GM12878 (cell line): ENCODE results near the gene TSPAN5.

Experiments used
- DPF2 ChIP-seq: fragments of 450-650 bp; IDR thresholded peaks from 2 replicates; pipeline ENCODE4 v1.6.1; 2017; ENCODE audit warnings: mild to moderate bottlenecking
- ESRRA ChIP-seq: IDR thresholded peaks from 2 replicates; pipeline ENCODE4 v1.6.1; 2012; ENCODE audit warnings: mild to moderate bottlenecking, low read length, improper control_type of control experiment
- RAD51 ChIP-seq: fragments of 450-650 bp; IDR thresholded peaks from 2 replicates; pipeline ENCODE4 v1.6.1; 2016; ENCODE audit warnings: moderate library complexity, mild to moderate bottlenecking, inconsistent platforms
- TF ChIP-seq, protein P1 (sequence below), 3 experiments: IDR thresholded peaks in 2 of 3; conservative IDR thresholded peaks in 1 of 3; 2 replicates each; pipeline ENCODE4 v1.5.1; 2011; ENCODE audit warnings: low read depth in 3 of 3, low read length in 3 of 3, mild to moderate bottlenecking in 3 of 3, control low read depth in 2 of 3, moderate library complexity in 2 of 3, inconsistent platforms in 1 of 3, mixed read lengths in 1 of 3; ENCODE audit not compliant: control insufficient read depth in 2 of 3, insufficient read depth in 1 of 3; ENCODE audit errors: extremely low read depth in 1 of 3
- TF ChIP-seq, protein P2 (sequence below): IDR thresholded peaks from 2 replicates; pipeline ENCODE4 v1.6.1; 2012; ENCODE audit warnings: mild to moderate bottlenecking, low read depth, low read length

DNA sequence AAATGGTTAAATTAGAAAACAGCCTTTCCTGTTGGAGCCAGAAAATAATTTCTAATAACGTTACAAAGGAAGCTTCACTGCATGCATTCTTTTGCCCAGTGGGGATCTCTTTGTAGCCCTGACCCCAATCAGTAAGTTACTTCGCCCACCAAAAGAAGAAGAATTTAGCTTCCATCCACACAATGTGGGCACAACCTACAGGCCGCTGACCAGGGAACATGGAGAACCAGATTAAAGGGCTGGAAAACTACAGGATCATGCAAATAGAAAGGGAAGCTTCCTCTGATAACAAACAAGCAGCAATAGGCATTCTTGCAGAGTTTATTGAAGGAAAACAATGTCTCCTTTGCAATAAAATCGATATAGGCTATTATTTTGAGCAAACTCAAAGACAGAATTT lies 21.3 kb upstream of the TSPAN5 start:
- TF ChIP-seq, protein P1, sequence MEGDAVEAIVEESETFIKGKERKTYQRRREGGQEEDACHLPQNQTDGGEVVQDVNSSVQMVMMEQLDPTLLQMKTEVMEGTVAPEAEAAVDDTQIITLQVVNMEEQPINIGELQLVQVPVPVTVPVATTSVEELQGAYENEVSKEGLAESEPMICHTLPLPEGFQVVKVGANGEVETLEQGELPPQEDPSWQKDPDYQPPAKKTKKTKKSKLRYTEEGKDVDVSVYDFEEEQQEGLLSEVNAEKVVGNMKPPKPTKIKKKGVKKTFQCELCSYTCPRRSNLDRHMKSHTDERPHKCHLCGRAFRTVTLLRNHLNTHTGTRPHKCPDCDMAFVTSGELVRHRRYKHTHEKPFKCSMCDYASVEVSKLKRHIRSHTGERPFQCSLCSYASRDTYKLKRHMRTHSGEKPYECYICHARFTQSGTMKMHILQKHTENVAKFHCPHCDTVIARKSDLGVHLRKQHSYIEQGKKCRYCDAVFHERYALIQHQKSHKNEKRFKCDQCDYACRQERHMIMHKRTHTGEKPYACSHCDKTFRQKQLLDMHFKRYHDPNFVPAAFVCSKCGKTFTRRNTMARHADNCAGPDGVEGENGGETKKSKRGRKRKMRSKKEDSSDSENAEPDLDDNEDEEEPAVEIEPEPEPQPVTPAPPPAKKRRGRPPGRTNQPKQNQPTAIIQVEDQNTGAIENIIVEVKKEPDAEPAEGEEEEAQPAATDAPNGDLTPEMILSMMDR (IDR thresholded peaks at IDR 0.05 in 2 of 3, conservative IDR thresholded peaks at IDR 0.05 in 1 of 3; ENCODE audit: control insufficient read depth in 2 of 3, extremely low read depth in 1 of 3, insufficient read depth in 1 of 3, low read depth in 3 of 3, low read length in 3 of 3), result no peak
- TF ChIP-seq ESRRA, result no peak
- no peak for TF ChIP-seq DPF2
- no peak for TF ChIP-seq RAD51
- TF ChIP-seq, protein P2, sequence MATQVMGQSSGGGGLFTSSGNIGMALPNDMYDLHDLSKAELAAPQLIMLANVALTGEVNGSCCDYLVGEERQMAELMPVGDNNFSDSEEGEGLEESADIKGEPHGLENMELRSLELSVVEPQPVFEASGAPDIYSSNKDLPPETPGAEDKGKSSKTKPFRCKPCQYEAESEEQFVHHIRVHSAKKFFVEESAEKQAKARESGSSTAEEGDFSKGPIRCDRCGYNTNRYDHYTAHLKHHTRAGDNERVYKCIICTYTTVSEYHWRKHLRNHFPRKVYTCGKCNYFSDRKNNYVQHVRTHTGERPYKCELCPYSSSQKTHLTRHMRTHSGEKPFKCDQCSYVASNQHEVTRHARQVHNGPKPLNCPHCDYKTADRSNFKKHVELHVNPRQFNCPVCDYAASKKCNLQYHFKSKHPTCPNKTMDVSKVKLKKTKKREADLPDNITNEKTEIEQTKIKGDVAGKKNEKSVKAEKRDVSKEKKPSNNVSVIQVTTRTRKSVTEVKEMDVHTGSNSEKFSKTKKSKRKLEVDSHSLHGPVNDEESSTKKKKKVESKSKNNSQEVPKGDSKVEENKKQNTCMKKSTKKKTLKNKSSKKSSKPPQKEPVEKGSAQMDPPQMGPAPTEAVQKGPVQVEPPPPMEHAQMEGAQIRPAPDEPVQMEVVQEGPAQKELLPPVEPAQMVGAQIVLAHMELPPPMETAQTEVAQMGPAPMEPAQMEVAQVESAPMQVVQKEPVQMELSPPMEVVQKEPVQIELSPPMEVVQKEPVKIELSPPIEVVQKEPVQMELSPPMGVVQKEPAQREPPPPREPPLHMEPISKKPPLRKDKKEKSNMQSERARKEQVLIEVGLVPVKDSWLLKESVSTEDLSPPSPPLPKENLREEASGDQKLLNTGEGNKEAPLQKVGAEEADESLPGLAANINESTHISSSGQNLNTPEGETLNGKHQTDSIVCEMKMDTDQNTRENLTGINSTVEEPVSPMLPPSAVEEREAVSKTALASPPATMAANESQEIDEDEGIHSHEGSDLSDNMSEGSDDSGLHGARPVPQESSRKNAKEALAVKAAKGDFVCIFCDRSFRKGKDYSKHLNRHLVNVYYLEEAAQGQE, result no peak
